Epithelial cell of esophagus (primary cell): ENCODE data around the gene PSD2.

Experiments
- DNase-seq: peaks from one replicate; pipeline ENCODE4 v3.0.0; 2010; ENCODE audit warnings: low read depth
- H3K4me3 ChIP-seq: 2 replicates; pipeline ENCODE4 v1.5.1; 2011; ENCODE audit warnings: mild to moderate bottlenecking, low read length, control low read depth
- TF ChIP-seq, protein P1 (sequence below): IDR thresholded peaks from 2 replicates; pipeline ENCODE4 v1.5.1; 2011; ENCODE audit warnings: low read depth, mild to moderate bottlenecking, low read length, control low read depth, inconsistent platforms; ENCODE audit not compliant: insufficient read depth; ENCODE audit errors: missing control alignments

The PSD2 gene

DNA sequence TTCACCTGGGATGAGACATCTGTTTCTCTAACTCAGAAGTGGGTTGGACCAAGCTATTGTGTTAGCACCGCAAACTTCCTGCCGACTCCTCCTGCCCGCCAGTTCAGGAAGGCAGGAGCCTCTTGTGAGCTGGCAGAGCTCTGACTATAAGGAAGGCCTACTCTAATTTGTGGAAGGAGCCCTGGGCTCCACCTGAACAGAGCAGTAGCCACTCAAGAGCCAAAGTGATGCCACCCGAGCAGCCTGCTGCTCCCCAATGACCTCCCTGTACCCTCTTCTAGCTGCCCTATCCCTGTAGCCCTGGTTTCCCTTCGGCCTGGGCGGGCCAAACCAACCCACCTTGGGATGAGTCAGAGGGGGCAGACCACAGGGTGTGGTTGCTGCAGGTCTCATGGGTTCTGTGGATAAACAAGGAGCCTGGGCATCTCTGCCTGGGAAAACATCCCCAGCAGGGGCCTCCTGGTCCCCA lies 81.6 kb downstream of the PSD2 start:
- TF ChIP-seq, protein P1, sequence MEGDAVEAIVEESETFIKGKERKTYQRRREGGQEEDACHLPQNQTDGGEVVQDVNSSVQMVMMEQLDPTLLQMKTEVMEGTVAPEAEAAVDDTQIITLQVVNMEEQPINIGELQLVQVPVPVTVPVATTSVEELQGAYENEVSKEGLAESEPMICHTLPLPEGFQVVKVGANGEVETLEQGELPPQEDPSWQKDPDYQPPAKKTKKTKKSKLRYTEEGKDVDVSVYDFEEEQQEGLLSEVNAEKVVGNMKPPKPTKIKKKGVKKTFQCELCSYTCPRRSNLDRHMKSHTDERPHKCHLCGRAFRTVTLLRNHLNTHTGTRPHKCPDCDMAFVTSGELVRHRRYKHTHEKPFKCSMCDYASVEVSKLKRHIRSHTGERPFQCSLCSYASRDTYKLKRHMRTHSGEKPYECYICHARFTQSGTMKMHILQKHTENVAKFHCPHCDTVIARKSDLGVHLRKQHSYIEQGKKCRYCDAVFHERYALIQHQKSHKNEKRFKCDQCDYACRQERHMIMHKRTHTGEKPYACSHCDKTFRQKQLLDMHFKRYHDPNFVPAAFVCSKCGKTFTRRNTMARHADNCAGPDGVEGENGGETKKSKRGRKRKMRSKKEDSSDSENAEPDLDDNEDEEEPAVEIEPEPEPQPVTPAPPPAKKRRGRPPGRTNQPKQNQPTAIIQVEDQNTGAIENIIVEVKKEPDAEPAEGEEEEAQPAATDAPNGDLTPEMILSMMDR, result no peak
- H3K4me3 ChIP-seq, result no peak overlapping the region
- peak; percentile 92 for DNase-seq

DNA sequence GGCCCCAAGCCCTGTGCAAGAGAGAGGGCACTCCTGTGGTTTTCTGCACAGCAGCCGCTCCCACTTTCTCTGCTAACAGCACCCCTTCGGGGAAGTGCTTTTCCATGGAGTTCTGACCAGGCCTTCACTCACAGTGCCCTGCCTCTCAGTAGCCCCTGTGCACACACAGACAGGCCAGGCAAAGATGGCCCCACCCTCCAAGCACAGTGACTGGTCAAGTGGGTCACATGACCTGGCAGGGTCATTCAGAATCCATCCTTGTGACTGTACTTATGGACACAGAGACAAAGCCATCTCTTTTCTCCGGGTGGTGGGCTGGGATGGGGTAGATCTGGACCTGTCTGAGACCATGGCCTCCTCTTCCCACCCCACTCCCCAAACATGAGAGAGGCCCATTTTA lies 82.5 kb downstream of the PSD2 start:
- TF ChIP-seq, protein P1, result no peak
- H3K4me3 ChIP-seq, result no peak overlapping the region
- DNase-seq, result no peak

DNA sequence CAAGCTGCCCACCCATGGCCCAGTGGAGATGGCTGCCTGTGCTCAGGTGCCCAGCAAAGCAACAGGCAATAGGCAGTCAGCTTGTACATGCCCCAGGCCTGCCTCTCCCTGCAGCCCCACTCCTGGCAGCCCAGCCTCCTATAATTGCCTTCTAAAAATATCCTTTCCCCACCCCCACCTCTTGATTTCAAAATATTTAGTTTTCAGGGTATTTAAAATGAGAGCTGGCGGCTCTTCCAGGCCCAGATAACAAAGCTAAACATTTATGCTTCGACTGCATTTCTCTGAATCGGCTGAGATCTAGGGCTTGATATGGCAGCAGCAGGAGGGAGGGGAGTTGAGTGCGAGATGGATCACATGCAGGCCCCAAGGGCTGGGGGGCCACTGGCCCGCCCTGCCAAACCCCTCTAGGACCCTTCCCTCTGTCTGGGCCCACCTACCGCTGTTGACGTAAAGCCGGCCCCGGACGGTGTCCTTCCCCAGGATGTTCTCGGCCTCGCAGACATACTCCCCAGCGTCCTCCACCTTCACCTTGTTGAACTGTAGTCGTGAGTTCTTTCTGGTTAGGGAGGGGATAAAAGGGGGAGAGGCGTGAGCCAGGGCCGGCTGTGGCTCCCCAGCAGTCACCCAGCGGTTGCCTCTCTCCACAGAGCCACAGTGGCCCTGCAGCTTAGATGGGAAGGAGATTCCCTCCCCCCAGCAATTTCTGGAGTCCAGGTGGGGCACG lies 85.0 kb downstream of the PSD2 start:
- no peak for DNase-seq
- H3K4me3 ChIP-seq, result no peak overlapping the region
- TF ChIP-seq, protein P1, result no peak

GRCh38 chr5:139881143-139881733 lies 85.6 kb downstream of the PSD2 start:
- TF ChIP-seq, protein P1, result no peak
- no peak overlapping the region for H3K4me3 ChIP-seq
- no peak for DNase-seq

- H3K4me3 ChIP-seq, result no peak overlapping the region
- TF ChIP-seq, protein P1, result no peak
- DNase-seq, result no peak
Observed at GRCh38 chr5:139882316-139882715, 86.7 kb downstream of the PSD2 start.

DNA sequence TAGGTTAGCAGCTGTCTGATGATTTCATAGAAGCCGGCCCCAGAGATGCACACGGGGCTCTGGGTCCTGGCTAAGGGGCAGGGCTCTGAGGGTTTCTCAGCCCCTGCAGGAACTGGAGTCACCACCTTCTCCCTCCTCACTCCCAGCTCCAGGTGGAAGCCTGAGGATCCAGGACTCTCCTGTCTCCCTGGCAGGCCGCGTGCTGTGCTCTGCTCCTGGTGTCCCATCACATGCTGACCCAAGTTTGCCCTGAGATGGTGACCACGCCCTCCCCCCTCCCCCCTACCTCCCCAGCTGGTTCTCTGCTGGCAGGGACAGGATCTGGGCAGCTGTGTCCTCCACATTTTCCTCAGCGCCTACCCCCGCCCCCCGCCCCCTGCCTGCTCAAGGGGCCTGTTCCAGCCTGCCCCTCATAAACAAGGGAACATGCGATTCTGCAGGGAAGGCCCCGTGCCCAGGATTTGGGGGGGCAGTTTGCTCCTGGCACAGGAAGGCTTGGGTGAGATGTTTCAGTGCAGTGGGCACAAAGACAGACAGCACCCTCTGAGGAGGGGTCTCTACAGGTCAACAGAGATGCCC lies 87.4 kb downstream of the PSD2 start:
- no peak overlapping the region for H3K4me3 ChIP-seq
- DNase-seq, result no peak
- TF ChIP-seq, protein P1, result no peak
